HepG2 (cell line): ENCODE results near the gene GPR162. TPM values are rescaled to one million over a fixed set of nuclear protein-coding genes. Genes with fewer than 3 reads are reported as not detected.
A peak's percentile ranks its signal among the peaks of the same experiment; 100 is the strongest.

Experiments used
- BHLHE40 ChIP-seq: IDR thresholded peaks from 2 replicates; pipeline ENCODE4 v1.6.1; 2011; ENCODE audit warnings: low read length, improper control_type of control experiment
- FOXP1 ChIP-seq, 2 experiments: fragments of 450-650 bp in 1 of 2; IDR thresholded peaks; 2 replicates each; pipeline ENCODE4 v1.6.1; 2017 to 2018; ENCODE audit warnings: antibody characterized with exemption in 1 of 2
- MTA1 ChIP-seq: sonication (generic); formaldehyde crosslinking; IDR thresholded peaks from 2 replicates; pipeline ENCODE4 v1.4.0; 2020; ENCODE audit warnings: missing genetic modification reagents, mild to moderate bottlenecking, borderline replicate concordance
- POLR2G ChIP-seq: fragments of 200-400 bp; formaldehyde crosslinking; IDR thresholded peaks from 2 replicates; pipeline ENCODE4 v1.6.1; 2018; ENCODE audit warnings: mild to moderate bottlenecking, low read depth, low read length, moderate library complexity
- TOE1 ChIP-seq: sonication (generic); formaldehyde crosslinking; IDR thresholded peaks from 2 replicates; pipeline ENCODE4 v1.4.0; 2020; ENCODE audit warnings: mild to moderate bottlenecking, missing genetic modification reagents
- XBP1 ChIP-seq: sonication (generic); formaldehyde crosslinking; IDR thresholded peaks from 2 replicates; pipeline ENCODE4 v1.5.0; 2020; ENCODE audit warnings: missing genetic modification reagents
- ZBTB7B ChIP-seq: sonication (generic); formaldehyde crosslinking; IDR thresholded peaks from 2 replicates; pipeline ENCODE4 v1.4.0; 2020; ENCODE audit warnings: missing genetic modification reagents
- ZNF10 ChIP-seq: sonication (generic); formaldehyde crosslinking; IDR thresholded peaks from 2 replicates; pipeline ENCODE4 v1.4.0; 2020; ENCODE audit warnings: mild to moderate bottlenecking, low read depth, missing genetic modification reagents, borderline replicate concordance
- ZNF335 ChIP-seq: sonication (generic); formaldehyde crosslinking; IDR thresholded peaks from 2 replicates; pipeline ENCODE4 v1.4.0; 2020; ENCODE audit warnings: missing genetic modification reagents
- ZNF577 ChIP-seq: sonication (generic); formaldehyde crosslinking; IDR thresholded peaks from 2 replicates; pipeline ENCODE4 v1.4.0; 2020; ENCODE audit warnings: mild to moderate bottlenecking, low read depth, missing genetic modification reagents, borderline replicate concordance
- ZNF672 ChIP-seq: sonication (generic); formaldehyde crosslinking; IDR thresholded peaks from 2 replicates; pipeline ENCODE4 v1.8.1; 2022; ENCODE audit warnings: missing genetic modification reagents
- ZNF775 ChIP-seq: sonication (generic); formaldehyde crosslinking; IDR thresholded peaks from 2 replicates; pipeline ENCODE4 v1.4.0; 2020; ENCODE audit warnings: missing genetic modification reagents, mild to moderate bottlenecking, moderate library complexity, borderline replicate concordance
- polyA plus RNA-seq, 8 experiments: library from polyadenylated mRNA; depleted of rRNA in 3 of 8; stranded (reverse) in 7 of 8; unstranded in 1 of 8; fragments of >200 nt; fragmentation: Illumina TruSeq in 4 of 8; extraction: Trizol in 4 of 8; gene quantifications; 2 replicates each; pipeline versions ENCODE4 v1.2.1 to v1.2.3, GENCODE V29; 2011 to 2016; ENCODE audit warnings: low read depth in 4 of 8, missing spikeins in 1 of 8, mixed read lengths in 1 of 8; ENCODE audit not compliant: insufficient read depth in 1 of 8
- total RNA-seq, 5 experiments: library from RNA; depleted of rRNA; stranded (reverse); fragments of >200 nt; fragmentation: Illumina TruSeq; extraction: Trizol; gene quantifications; 2 replicates each; pipeline ENCODE4 v1.2.3, GENCODE V29; 2016; ENCODE audit warnings: low read depth in 1 of 5
- TF ChIP-seq, protein P1 (sequence below): sonication (generic); formaldehyde crosslinking; IDR thresholded peaks from 2 replicates; pipeline ENCODE4 v1.5.1; 2020; ENCODE audit warnings: mild to moderate bottlenecking, missing genetic modification reagents, moderate library complexity
- TF ChIP-seq, protein P2 (sequence below): sonication (generic); formaldehyde crosslinking; IDR thresholded peaks from 2 replicates; pipeline ENCODE4 v1.8.1; 2023; ENCODE audit warnings: mild to moderate bottlenecking, moderate library complexity, missing genetic modification reagents
- TF ChIP-seq, protein P3 (sequence below): sonication (generic); formaldehyde crosslinking; IDR thresholded peaks from 2 replicates; pipeline ENCODE4 v1.9.0; 2021; ENCODE audit warnings: mild to moderate bottlenecking, missing genetic modification reagents
- TF ChIP-seq, protein P4 (sequence below): fragments of 450-650 bp; IDR thresholded peaks from 2 replicates; pipeline ENCODE4 v1.6.1; 2017

GPR162 gene
- total and polyA plus RNA-seq, 2 of the 13 experiments (the other 11 are each of a cell fraction or from before 2014, with no cell fraction given), result 0.08 TPM; not detected in 1

DNA sequence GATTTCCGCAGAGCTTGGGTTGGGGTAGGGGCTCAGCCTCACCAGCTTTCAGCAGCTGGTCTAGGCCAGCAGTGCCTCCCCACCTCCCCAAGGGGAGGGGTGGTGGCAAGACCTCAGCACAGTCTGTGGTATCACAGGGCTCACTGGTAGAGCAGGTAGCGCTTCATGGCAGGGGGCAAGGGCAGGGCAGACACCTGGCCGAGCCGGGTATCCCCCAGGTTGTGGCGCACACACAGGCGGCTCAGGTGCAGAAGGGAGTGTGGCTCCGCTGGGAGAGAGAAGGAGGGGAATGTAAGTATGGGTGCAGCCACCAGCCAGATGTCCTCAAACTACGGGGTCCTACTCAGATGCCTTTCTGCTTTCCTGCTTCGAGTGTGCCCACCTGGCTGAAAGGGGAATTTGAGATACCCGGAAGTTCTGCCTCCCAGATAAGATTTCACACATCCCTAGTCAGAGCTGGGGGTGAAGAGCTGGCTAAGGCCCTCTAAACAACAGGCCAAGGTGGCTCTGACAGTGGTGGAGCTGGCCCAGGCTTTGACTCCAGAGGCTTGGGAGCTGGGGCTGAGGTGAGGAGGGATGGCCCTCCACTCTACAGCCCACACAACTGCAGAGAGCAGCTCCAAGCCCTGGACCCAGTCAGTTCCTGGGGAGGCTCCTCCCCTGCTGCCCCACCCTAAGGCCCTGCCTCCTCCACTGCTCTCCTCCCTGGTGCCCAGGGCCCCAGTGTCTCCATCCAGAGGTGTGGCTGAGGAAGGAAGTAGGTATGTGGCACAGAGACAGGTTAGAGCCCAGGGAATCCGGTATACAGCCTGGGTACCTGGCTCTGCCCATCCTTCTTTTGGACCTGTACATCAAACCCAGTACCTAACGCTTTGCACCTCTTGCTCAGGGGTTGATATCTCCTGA lies 49.7 kb downstream of the GPR162 start (continued):
- TF ChIP-seq, protein P1, sequence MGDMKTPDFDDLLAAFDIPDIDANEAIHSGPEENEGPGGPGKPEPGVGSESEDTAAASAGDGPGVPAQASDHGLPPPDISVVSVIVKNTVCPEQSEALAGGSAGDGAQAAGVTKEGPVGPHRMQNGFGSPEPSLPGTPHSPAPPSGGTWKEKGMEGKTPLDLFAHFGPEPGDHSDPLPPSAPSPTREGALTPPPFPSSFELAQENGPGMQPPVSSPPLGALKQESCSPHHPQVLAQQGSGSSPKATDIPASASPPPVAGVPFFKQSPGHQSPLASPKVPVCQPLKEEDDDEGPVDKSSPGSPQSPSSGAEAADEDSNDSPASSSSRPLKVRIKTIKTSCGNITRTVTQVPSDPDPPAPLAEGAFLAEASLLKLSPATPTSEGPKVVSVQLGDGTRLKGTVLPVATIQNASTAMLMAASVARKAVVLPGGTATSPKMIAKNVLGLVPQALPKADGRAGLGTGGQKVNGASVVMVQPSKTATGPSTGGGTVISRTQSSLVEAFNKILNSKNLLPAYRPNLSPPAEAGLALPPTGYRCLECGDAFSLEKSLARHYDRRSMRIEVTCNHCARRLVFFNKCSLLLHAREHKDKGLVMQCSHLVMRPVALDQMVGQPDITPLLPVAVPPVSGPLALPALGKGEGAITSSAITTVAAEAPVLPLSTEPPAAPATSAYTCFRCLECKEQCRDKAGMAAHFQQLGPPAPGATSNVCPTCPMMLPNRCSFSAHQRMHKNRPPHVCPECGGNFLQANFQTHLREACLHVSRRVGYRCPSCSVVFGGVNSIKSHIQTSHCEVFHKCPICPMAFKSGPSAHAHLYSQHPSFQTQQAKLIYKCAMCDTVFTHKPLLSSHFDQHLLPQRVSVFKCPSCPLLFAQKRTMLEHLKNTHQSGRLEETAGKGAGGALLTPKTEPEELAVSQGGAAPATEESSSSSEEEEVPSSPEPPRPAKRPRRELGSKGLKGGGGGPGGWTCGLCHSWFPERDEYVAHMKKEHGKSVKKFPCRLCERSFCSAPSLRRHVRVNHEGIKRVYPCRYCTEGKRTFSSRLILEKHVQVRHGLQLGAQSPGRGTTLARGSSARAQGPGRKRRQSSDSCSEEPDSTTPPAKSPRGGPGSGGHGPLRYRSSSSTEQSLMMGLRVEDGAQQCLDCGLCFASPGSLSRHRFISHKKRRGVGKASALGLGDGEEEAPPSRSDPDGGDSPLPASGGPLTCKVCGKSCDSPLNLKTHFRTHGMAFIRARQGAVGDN, result peak; percentile 43
- no peak for TF ChIP-seq ZNF672 (CRISPR knock-in tag)
- no peak for TF ChIP-seq BHLHE40
- TF ChIP-seq XBP1 (CRISPR knock-in tag), result no peak
- TF ChIP-seq FOXP1 (IDR thresholded peaks at IDR 0.05), result no peak
- no peak for TF ChIP-seq FOXP1 (CRISPR knock-in tag; IDR thresholded peaks at IDR 0.05)
- peak; percentile 65 for TF ChIP-seq POLR2G
- no peak for TF ChIP-seq ZNF335 (CRISPR knock-in tag)
- TF ChIP-seq, protein P2, sequence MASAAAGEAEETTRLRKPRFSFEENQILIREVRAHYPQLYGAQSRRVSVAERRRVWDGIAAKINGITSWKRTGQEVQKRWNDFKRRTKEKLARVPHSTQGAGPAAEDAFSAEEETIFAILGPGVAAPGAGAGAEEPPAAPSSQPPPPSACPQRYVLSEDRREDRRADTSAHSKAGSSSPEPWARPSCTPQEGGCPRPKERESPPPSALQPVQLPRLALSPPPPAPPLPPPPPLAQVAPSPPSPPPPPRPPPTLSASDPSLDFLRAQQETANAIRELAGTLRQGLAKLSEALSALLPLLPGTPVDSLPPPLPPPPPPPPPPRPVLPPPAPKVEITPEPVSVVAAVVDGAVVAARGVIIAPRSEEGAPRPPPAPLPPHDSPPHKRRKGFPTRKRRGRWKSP (CRISPR knock-in tag), result no peak
- TF ChIP-seq ZBTB7B (CRISPR knock-in tag), result no peak
- no peak for TF ChIP-seq MTA1
- no peak for TF ChIP-seq ZNF10
- TF ChIP-seq ZNF775 (CRISPR knock-in tag), result no peak
- TF ChIP-seq ZNF577 (CRISPR knock-in tag), result no peak
- TF ChIP-seq TOE1, result no peak
- TF ChIP-seq, protein P3, sequence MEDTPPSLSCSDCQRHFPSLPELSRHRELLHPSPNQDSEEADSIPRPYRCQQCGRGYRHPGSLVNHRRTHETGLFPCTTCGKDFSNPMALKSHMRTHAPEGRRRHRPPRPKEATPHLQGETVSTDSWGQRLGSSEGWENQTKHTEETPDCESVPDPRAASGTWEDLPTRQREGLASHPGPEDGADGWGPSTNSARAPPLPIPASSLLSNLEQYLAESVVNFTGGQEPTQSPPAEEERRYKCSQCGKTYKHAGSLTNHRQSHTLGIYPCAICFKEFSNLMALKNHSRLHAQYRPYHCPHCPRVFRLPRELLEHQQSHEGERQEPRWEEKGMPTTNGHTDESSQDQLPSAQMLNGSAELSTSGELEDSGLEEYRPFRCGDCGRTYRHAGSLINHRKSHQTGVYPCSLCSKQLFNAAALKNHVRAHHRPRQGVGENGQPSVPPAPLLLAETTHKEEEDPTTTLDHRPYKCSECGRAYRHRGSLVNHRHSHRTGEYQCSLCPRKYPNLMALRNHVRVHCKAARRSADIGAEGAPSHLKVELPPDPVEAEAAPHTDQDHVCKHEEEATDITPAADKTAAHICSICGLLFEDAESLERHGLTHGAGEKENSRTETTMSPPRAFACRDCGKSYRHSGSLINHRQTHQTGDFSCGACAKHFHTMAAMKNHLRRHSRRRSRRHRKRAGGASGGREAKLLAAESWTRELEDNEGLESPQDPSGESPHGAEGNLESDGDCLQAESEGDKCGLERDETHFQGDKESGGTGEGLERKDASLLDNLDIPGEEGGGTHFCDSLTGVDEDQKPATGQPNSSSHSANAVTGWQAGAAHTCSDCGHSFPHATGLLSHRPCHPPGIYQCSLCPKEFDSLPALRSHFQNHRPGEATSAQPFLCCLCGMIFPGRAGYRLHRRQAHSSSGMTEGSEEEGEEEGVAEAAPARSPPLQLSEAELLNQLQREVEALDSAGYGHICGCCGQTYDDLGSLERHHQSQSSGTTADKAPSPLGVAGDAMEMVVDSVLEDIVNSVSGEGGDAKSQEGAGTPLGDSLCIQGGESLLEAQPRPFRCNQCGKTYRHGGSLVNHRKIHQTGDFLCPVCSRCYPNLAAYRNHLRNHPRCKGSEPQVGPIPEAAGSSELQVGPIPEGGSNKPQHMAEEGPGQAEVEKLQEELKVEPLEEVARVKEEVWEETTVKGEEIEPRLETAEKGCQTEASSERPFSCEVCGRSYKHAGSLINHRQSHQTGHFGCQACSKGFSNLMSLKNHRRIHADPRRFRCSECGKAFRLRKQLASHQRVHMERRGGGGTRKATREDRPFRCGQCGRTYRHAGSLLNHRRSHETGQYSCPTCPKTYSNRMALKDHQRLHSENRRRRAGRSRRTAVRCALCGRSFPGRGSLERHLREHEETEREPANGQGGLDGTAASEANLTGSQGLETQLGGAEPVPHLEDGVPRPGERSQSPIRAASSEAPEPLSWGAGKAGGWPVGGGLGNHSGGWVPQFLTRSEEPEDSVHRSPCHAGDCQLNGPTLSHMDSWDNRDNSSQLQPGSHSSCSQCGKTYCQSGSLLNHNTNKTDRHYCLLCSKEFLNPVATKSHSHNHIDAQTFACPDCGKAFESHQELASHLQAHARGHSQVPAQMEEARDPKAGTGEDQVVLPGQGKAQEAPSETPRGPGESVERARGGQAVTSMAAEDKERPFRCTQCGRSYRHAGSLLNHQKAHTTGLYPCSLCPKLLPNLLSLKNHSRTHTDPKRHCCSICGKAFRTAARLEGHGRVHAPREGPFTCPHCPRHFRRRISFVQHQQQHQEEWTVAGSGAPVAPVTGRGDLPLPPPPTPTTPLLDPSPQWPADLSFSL, result no peak
- TF ChIP-seq, protein P4, sequence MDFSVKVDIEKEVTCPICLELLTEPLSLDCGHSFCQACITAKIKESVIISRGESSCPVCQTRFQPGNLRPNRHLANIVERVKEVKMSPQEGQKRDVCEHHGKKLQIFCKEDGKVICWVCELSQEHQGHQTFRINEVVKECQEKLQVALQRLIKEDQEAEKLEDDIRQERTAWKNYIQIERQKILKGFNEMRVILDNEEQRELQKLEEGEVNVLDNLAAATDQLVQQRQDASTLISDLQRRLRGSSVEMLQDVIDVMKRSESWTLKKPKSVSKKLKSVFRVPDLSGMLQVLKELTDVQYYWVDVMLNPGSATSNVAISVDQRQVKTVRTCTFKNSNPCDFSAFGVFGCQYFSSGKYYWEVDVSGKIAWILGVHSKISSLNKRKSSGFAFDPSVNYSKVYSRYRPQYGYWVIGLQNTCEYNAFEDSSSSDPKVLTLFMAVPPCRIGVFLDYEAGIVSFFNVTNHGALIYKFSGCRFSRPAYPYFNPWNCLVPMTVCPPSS, result no peak
